Left cardiac atrium (tissue), 4 donors: ENCODE results near the gene IL17REL. TPM values are rescaled to one million over a fixed set of nuclear protein-coding genes. Genes with fewer than 3 reads are reported as not detected.
"Not testable (repeated sequence)": the region's sequence is repeated elsewhere in the genome, so short reads cannot be mapped to it uniquely, and the experiment has no call there.

Source experiments
- ATAC-seq, 2 donors: fragments of 200-7000 bp; cut with Tn5 transposase; one replicate each; pipeline ENCODE4 v1.9.1; 2020; ENCODE audit warnings: mild to moderate bottlenecking in 2 of 2, moderate library complexity in 2 of 2
- DNase-seq: peaks from one replicate; pipeline ENCODE4 v3.0.0-alpha.2; 2020
- intact Hi-C, 2 donors: fragments of 100-400 bp; cut with DNase I; formaldehyde crosslinking; loops; one replicate each; pipeline versions ENCODE4 v1.14.1 to v1.15.1; 2022 to 2023
- total RNA-seq, 2 donors: library from RNA; stranded (reverse); fragmentation: NEBNext Ultra II Directional; extraction: Animal tissue kit (Norgen Biotek cat#: 25700); gene quantifications; one replicate each; pipeline ENCODE4 v1.2.1, GENCODE V29; 2021
- donor health status: DM: no; HTN: yes; CAD: no.
- donor health status: DM: no; HTN: yes; CAD: no; lungs with severe emphysema.
- donor health status: DM: yes; HTN: yes; CAD: no.
- donor health status: Dilated cardiomyopathy.

Gene IL17REL
- total RNA-seq, 2 donors from 2014 or later = not detected

DNA sequence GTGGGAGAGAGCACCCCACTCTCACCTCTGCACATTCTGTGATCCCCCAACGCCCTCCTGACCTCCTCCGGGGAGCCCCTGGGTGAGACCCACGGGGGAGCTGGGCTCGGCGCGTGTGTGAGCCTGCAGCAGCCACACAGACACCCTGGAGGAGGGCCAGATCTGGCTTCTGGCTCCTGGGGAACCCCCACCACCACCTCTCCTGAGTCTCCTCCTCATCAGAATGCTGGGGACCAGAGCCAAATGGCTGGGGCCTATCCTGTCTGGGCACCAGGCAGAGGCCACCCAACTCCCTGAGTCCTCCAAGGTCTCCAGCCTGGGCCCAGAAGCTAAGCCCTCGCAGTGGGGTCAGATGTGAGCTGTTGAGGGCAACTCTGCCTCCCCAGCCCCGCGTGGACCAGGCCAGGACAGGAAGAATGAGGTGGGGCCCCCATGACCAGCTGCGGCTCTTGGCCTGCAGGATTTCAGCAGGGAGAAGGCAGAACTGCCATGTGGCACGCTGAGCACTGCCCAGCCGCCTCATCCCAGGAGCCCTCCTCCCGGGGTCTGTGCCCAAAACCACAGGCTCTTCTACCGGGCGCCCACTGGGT, 57.5 kb downstream of the IL17REL start:
- DNase-seq = peak; percentile 22
- intact Hi-C loops = no loop called here
- peak in 1 of 2 donors; percentile 13 for ATAC-seq

DNA sequence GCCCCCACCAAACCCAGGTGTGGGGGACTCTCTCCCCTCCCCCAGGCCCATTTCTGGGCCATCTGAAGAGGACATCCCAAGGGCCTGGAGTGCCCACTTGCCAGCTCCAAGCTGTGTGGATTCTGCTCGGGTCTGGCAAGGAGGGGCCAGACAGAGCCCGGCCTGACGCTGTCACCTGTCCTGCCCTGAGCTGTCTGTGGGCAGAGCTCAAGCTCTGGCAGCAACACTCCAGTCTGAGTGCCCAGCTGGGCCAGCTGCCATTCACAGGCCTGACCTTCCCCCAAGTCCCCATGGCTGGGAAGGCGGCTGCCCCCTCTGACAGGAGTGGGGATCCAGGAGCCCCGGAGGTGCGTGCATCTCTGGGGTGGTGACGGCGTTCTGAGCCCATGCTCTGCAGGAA, 58.2 kb downstream of the IL17REL start:
- ATAC-seq (peak; percentile 67 to 74), DNase-seq (peak; percentile 67)
- intact Hi-C loops = no loop called here

DNA sequence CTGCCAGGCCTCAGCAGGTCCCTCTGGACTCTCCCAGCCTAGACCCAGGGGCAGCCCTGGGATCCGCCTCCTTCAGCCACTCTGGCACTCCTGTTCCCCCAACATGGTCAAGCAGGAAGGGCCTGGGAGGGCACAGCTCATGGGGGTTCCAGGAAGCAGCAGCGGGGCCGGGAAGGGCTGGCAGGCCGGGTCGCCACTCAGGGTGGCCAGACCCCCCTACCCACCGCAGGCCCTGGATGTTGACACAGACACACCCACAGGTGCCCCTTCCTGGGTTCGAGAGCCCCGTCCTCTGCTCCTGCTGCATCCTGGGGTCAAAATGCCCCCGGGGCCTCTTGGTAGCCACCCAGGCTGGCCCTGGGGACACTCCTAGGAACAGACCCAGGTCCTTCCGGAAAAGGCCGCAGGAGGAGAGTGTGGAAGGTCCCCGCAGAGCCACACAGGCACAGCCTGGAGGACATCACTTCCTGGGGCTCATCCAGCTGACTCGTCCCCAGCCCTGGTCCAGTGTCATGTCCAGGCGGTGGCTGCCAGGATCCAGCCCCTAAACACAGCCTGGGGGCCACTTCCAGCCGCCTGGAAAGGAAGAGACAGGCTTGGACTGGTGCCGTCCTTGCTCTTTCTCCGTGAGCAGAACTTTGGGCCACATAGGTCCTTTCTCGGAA, 58.8 kb downstream of the IL17REL start:
- ATAC-seq = peak; percentile 21 to 24

DNA sequence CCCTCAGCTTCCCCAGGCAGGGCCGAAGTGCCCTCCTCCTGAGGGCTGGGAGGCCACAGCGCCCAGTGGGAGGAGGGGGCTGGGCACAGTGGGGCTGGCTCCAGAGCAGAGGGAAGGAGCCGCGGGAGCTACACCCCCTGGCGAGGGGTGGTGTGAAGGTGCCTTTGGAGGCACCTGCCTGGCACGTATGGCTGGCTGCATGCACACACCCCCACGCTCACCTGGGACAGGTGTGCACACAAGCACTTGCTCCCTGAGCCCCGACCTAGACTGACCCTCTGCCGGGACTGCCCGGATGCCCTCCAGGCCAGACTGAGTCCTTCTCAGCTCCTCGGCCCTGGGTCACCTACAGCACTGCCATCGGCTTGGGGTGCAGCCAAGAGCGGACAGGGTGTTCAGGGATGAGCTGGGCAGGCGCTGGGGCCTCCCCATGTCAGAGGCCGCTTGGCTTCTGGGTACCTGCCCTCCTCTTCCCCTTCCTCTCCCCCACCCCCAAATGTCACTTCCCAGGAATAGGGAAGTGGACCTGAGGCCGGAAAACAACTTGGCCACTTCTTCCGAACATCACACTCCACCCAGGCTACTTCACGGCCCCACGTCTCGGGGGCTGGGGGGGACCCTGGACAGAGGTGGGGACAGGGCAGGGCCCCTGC, 59.4 kb downstream of the IL17REL start:
- DNase-seq (no peak), ATAC-seq (peak in 1 of 2 donors; percentile 5)

More for the DNA sequence above, 58.8 kb downstream of the IL17REL start:
- intact Hi-C loops = no loop called here
- DNase-seq = peak; percentile 41

DNA sequence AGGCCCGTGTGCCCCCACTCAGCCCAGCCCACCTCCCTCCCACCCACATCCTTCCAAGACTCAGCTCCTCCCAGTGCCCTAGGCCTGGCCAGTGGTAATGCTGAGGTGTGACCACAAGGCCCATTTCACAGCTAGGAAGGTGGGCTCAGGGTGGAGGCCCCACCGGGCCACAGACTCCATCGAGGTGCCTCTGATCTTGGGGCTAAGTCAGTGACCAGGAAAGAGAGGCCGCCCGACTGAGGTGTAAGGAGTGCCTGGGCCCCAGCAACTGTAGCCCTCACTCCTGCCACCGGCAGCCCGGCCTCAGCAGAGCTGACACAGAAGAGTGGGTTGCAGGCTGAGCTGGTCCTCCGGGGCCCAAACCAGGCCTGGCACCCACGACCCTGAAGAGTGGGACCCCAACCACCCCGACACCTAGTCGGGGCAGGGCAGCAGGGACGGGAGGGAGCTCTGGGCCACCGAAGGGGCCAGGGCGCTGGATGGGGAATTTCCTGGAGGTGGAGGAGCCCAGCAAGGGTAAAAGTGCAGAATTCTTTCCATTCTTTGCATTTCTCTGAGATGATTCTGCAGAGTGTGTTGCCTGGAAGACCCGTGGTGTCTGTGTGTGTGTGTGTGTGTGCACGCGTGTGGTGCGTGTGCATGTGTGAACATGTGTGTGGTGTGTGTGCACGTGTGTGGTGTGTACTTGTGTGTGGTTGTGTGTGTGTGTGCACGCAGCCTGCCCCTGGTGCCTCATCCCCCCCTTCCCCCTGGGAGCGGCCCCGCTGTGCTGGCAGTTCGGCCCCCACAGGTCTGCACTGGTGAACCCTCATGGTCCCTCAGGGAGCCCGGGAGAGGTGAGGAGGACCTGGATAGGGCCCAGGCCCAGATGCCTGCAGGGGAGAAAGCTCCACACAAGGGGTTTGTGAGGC, 60.3 kb downstream of the IL17REL start:
- intact Hi-C loops = no loop called here
- ATAC-seq = no peak
- no peak for DNase-seq

More for the DNA sequence above, 59.4 kb downstream of the IL17REL start:
- intact Hi-C loops = no loop called here

DNA sequence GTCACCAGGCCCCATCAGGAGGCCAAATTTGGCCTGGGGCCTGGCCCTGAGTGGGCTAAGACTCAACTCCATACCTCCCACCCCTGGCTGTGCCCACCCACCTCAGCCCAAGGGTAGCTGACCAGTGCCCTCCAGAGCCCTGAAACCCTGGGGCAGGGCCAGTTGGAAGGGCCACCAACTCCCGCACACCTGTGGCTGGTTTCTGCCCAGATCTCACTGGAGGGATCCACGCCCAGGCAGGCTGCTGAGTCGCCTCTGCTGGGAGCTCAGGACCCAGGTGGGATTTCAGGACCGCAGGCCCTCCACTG, 60.9 kb downstream of the IL17REL start:
- intact Hi-C loops = no loop called here
- no peak for ATAC-seq
- no peak for DNase-seq

DNA sequence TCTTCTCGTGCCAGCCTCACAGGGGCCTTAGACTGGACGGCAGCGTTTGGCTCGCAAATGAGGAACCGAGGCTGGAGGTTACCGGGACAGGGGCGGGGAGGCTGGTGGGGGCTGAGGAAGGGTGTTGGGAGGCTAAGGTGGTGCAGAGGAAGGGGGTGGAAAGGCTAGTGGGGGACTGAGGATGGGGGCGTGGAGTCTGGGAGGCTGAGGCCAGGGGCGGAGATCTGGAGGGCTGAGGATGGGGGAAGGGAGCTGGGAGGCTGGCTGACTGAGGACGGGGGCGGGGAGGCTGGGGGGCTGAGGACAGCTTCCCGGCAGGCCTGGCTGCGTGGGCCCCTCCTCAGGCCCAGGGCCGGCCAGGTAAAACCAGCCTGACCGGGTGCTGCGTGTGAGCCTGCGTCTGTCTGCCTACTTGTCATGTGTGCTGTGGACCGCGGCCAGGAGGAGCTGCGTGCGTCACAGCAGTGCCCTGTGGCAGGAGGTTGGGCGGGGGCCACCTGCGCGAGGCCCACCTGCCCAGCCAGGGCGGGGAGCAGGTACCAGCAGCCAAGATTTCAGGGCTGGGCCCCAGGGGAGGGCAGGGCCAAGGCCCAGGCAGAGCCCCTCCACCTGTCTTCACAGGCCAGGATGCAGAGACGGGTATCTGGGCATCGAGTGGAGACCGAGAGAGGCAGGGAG, 61.4 kb downstream of the IL17REL start:
- no peak for ATAC-seq
- no peak for DNase-seq
- intact Hi-C loops = no loop called here

DNA sequence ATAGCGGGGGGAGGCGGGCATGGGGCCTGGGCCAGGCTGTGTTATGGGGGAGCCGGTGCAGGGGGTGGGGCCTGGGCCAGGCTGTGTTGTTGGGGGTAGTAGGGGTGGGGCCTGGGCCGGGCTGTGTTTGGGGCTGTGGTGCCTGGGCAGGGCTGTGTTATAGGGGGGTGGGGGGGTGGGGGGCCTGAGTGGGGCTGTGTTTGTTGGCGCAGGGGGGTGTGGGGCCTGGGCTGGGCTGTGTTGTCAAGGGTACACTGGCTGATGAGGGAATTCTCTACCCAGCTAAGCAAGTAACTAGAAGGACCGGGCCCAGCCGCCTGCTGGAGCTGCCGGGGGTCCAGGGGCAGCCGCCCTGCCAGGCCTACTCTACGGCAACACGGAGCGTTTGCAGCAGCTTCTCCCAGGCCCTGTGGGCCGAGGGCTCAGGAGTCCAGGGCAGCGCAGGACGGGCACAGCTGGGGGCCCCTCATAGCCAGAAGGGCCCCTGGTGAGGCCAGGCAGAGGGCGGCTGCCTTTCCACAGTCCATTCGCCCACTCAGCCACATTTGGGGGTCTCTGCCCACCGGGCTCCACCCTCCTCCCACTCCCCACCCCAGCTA, 62.1 kb downstream of the IL17REL start:
- no peak for DNase-seq
- intact Hi-C loops = no loop called here
- no peak for ATAC-seq

DNA sequence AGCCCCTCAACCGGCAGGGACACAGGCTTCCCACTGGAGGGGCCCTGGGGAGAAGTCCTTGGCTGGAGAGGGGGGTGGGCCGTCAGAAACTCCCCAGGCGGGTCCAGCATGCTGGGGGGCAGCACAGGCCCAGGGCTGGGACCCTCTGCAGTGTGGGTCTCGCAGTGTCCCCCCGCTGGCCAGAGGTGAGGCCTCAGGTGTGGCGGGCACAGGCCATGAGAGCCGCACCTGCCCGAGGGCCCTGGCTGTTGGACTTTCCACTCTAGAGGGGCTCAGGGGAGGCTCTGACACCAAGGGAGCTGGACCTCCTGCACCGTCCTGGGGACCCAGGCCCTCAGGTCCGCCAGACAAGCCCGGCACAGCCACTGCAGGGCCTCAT, 62.7 kb downstream of the IL17REL start:
- ATAC-seq = no peak
- intact Hi-C loops = no loop called here
- no peak for DNase-seq

DNA sequence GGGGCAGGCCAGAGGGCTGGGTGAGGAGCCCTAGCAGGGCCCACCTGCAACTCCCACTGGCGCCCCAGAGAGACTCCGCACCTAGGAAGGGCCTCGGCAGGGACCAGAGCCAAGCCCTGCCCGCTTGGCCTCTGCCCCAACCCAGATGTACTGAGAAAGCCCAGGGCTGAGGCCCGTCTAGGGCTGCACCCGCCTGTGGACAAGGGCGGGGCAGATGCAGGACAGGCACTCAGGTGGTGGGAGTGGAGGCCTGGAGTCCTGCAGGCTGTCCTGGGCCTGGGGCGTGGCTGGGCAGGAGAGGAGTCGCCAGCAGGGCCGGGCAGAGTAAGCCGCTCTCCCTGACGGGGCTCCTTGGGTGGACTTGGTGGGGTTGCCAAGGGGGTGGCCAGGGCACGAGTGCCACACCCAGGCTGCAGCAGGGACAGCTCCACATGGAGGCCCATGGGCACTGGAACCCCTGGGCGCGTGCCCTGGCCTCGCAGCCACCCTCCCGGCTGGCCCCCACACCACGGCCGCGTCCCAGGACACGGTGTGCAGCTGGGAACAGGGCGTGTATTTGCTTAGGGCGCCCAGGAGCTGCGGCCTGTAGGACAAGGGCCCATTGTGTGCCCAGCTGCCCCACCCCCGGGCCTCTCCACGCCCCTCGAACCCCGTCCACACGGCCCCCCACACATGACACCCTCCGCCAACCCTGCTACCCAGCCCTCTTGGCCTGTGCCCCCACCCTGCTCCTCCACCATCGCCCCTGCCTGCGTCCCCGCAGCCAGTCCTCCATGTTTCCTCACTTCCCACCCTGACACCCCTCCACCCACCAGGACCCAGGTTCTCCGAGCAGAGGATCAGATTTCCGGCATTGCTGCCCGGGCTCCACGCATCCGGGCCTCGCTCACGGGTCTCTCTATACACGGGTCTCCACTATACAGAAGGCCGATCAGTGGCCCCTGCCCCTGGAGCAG, 63.3 kb downstream of the IL17REL start:
- ATAC-seq = peak in 1 of 2 donors; percentile 52
- intact Hi-C loops = no loop called here
- DNase-seq = no peak

DNA sequence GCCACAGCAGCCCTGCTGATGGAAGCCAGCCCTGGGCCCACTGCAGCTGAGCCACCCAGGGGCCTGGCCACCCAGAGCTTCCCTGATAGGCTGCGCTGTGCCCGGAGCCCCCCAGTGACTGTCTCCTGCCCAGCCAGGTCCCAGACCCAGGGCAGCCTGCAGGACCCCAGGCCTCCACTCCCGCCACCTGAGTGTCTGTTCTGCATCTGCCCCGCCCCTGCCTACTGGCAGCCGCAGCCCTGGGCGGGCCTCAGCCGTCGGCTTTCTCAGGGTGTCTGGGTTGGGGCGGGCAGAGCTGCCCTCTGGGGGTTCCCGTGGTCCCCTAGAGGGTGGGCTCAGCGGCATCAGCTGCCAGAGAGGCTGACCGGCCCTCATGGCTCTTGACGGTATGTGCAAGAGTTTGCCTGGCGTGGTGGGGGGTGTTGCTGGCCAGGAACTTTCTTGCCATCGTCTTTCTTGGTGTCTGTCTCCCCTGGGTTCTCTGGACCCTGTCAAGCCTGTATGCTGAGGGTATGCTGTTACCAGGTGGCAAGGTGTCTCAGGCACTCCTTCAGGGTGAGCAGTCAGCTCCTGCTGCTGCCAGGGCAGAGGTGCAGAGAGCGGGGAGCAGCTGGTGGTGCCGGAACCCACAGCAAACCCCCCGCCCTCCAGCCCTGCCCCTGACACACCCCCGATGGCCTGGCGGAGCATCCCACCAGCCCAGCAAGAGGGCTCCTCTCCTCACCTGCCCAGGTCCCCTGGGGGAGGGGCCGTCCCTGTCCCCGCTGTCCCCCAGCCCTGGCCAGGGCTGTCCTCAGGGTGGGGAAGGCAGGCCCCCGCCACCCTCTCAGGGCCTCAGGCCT, 64.2 kb downstream of the IL17REL start:
- no peak for DNase-seq
- intact Hi-C loops = no loop called here
- no peak for ATAC-seq

DNA sequence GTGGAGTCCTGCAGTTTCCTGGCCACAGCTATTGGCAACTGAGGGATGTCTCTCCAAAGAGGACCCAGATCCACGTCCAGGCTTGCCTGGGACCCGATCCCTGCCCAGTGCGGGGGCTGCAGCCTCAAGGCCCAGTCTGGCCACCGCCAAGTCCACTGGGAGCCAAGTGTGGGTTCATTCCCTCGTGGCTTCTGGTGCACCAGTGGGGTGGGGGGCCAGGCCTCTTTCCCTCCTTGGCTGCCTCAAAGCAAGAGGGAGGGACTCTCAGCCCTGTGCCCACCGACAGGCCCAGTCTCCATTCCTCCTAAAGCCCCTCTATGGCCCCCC, 65.3 kb downstream of the IL17REL start:
- ATAC-seq (no peak), DNase-seq (no peak)
- intact Hi-C loops = no loop called here

DNA sequence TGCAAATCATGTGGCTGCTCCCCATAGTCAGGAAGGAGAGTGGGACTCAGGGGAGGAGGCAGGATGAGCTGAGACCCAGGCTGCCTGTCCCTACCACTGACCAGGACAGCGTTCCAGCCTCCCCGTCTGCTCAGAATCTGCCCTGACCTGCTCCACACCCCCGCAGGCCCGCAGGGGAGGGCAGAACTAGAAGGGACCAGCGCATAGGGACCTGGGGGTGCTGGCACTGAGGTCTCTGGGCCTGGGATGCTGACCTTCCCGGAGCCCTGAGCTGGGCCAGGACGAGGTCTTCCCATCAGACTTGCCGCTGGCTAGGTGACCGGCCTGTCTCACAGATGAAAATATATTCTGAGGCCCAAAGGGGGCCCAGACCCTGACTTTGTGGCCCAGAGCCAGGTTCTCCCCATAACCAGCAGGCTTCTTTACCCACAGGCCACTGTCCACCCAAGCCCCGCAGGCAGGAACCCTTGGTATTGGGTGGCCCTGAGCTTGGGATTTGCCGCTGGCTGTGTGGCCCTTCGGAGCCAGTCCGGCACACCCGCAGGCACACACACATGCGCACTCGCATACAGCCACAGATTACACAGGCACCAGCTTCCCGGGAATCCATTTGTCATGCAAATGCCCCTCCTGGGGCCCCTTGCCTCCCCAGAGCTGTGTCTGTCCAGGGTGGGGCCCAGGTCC, 65.8 kb downstream of the IL17REL start:
- ATAC-seq = no peak
- no peak for DNase-seq
- intact Hi-C loops = no loop called here

DNA sequence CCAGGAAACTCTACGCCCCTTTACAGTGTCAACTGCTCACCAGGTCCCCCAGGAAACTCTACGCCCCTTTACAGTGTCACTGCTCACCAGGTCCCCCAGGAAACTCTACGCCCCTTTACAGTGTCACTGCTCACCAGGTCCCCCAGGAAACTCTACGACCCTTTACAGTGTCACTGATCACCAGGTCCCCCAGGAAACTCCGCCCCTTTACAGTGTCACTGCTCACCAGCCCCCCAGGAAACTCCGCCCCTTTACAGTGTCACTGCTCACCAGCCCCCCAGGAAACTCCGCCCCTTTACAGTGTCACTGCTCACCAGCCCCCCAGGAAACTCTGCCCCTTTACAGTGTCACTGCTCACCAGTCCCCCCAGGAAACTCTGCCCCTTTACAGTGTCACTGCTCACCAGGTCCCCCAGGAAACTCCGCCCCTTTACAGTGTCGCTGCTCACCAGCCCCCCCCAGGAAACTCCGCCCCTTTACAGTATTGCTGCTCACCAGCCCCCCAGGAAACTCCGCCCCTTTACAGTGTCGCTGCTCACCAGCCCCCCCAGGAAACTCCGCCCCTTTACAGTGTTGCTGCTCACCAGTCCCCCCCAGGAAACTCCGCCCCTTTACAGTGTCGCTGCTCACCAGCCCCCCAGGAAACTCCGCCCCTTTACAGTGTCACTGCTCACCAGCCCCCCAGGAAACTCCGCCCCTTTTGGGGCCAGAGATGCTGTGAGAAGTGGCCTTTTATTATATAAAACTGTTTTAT, 67.3 kb downstream of the IL17REL start:
- intact Hi-C loops, ATAC-seq, DNase-seq: not testable (repeated sequence)
